HepG2 (cell line): ENCODE measurements around the gene SYS1. TPM values are rescaled to one million over a fixed set of nuclear protein-coding genes. Genes with fewer than 3 reads are reported as not detected.

Experiments
- ARNT ChIP-seq: fragments of 450-650 bp; IDR thresholded peaks from 2 replicates; pipeline ENCODE4 v1.6.1; 2017
- CBX5 ChIP-seq: sonication (generic); formaldehyde crosslinking; IDR thresholded peaks from 2 replicates; pipeline ENCODE4 v1.4.0; 2020; ENCODE audit warnings: missing genetic modification reagents, borderline replicate concordance
- DPF2 ChIP-seq: sonication (generic); formaldehyde crosslinking; IDR thresholded peaks from 2 replicates; pipeline ENCODE4 v1.4.0; 2020; ENCODE audit warnings: mild to moderate bottlenecking, low read depth, missing genetic modification reagents, borderline replicate concordance
- FOXO1 ChIP-seq: sonication (generic); formaldehyde crosslinking; IDR thresholded peaks from 2 replicates; pipeline ENCODE4 v1.4.0; 2020; ENCODE audit warnings: missing genetic modification reagents
- SNAPC2 ChIP-seq: sonication (generic); formaldehyde crosslinking; IDR thresholded peaks from 2 replicates; pipeline ENCODE4 v1.8.1; 2022; ENCODE audit warnings: mild to moderate bottlenecking, missing genetic modification reagents
- SOX13 ChIP-seq, 3 experiments: fragments of 450-650 bp in 1 of 3; sonication (generic) in 1 of 3; formaldehyde crosslinking in 1 of 3; IDR thresholded peaks in 2 of 3; conservative IDR thresholded peaks in 1 of 3; 2 replicates each; pipeline versions ENCODE4 v1.5.0 to v1.6.1; 2016 to 2020; ENCODE audit warnings: antibody characterized with exemption in 1 of 3, mild to moderate bottlenecking in 1 of 3, missing compliant biosample characterization in 1 of 3, missing genetic modification reagents in 1 of 3, moderate library complexity in 1 of 3
- ZFP82 ChIP-seq: sonication (generic); formaldehyde crosslinking; IDR thresholded peaks from 2 replicates; pipeline ENCODE4 v1.5.1; 2020; ENCODE audit warnings: mild to moderate bottlenecking, missing genetic modification reagents, borderline replicate concordance
- ZFX ChIP-seq: sonication (generic); formaldehyde crosslinking; IDR thresholded peaks from 2 replicates; pipeline ENCODE4 v1.4.0; 2020; ENCODE audit warnings: mild to moderate bottlenecking, low read depth, missing genetic modification reagents, moderate library complexity
- ZNF558 ChIP-seq: sonication (generic); formaldehyde crosslinking; IDR thresholded peaks from 2 replicates; pipeline ENCODE4 v1.9.0; 2022; ENCODE audit warnings: mild to moderate bottlenecking, missing genetic modification reagents, borderline replicate concordance
- ZNF598 ChIP-seq: sonication (generic); formaldehyde crosslinking; IDR thresholded peaks from 2 replicates; pipeline ENCODE4 v1.5.1; 2020; ENCODE audit warnings: mild to moderate bottlenecking, missing genetic modification reagents, borderline replicate concordance
- ZNF646 ChIP-seq: sonication (generic); formaldehyde crosslinking; IDR thresholded peaks from 2 replicates; pipeline ENCODE4 v1.9.0; 2021; ENCODE audit warnings: mild to moderate bottlenecking, missing genetic modification reagents
- ZNF724P ChIP-seq: sonication (generic); formaldehyde crosslinking; IDR thresholded peaks from 2 replicates; pipeline ENCODE4 v1.8.0; 2022; ENCODE audit warnings: missing genetic modification reagents, borderline replicate concordance
- ZNF891 ChIP-seq: sonication (generic); formaldehyde crosslinking; IDR thresholded peaks from 2 replicates; pipeline ENCODE4 v1.5.0; 2020; ENCODE audit warnings: mild to moderate bottlenecking, missing genetic modification reagents
- polyA plus RNA-seq, 8 experiments: library from polyadenylated mRNA; depleted of rRNA in 3 of 8; stranded (reverse) in 7 of 8; unstranded in 1 of 8; fragments of >200 nt; fragmentation: Illumina TruSeq in 4 of 8; extraction: Trizol in 4 of 8; gene quantifications; 2 replicates each; pipeline versions ENCODE4 v1.2.1 to v1.2.3, GENCODE V29; 2011 to 2016; ENCODE audit warnings: low read depth in 4 of 8, missing spikeins in 1 of 8, mixed read lengths in 1 of 8; ENCODE audit not compliant: insufficient read depth in 1 of 8
- total RNA-seq, 5 experiments: library from RNA; depleted of rRNA; stranded (reverse); fragments of >200 nt; fragmentation: Illumina TruSeq; extraction: Trizol; gene quantifications; 2 replicates each; pipeline ENCODE4 v1.2.3, GENCODE V29; 2016; ENCODE audit warnings: low read depth in 1 of 5
- TF ChIP-seq, protein P1 (sequence below): IDR thresholded peaks from 2 replicates; pipeline ENCODE4 v1.6.1; 2016
- TF ChIP-seq, protein P2 (sequence below): IDR thresholded peaks from 2 replicates; pipeline ENCODE4 v1.6.1; 2016; ENCODE audit warnings: missing genetic modification reagents, missing compliant biosample characterization
- TF ChIP-seq, protein P3 (sequence below): sonication (generic); IDR thresholded peaks from 2 replicates; pipeline ENCODE4 v1.6.1; 2016; ENCODE audit warnings: low read depth, borderline replicate concordance
- TF ChIP-seq, protein P4 (sequence below): sonication (generic); formaldehyde crosslinking; conservative IDR thresholded peaks from 2 replicates; pipeline ENCODE4 v1.4.0; 2020; ENCODE audit warnings: missing genetic modification reagents

Gene SYS1
- total and polyA plus RNA-seq, 2 of the 13 experiments (the other 11 are each of a cell fraction or from before 2014, with no cell fraction given), result 38.3 to 65.6 TPM

DNA sequence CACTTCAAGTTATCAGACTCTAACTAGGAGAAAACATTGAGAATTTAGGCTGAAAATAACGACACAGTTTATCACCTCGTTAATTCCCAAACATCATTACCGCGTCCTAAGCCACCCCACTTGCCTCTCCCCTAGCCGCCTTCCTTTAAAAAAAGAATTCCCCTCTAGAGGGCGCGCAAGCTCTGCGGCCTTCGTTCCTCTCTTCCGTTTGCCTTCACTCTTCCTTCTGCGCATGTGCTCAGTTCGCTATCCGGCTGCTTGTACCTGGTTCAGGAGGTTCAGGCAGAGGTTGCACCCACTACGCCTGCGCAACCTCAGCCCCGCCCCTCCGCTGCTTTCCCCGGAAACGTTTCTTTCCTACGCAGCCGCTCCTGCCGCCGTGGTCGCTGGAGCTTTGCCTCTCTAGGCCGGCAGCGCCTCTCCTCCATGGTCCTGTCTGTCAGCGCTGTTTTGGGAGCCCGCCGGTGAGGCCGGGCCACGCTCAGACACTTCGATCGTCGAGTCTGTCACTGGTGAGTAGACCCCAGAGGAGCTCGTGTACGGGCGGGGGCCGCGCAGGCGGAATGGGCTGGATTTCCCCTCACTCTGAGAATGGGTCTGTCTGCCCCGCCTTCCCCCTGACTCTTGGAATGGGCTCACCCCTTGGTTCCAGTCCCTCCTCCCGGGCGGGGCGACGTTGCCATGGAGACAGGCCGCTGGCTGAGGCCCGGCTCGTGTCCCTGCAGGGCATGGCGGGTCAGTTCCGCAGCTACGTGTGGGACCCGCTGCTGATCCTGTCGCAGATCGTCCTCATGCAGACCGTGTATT is at the start of gene SYS1 (continued):
- TF ChIP-seq SNAPC2 (CRISPR knock-in tag) (no peak; the same call in 1 of the 2 replicates), ZFX (CRISPR knock-in tag) (peak; percentile 95), ZNF558 (CRISPR knock-in tag) (peak; percentile 84; the same call in 1 of the 2 replicates), FOXO1 (CRISPR knock-in tag) (peak; percentile 69), SOX13 (IDR thresholded peaks at IDR 0.05) (peak; percentile 47; the same call in 1 of the 2 replicates), SOX13 (CRISPR knock-in tag; conservative IDR thresholded peaks at IDR 0.05 in 1 of 2, IDR thresholded peaks at IDR 0.05 in 1 of 2) (peak in 1 of 2 experiments; percentile 53; a peak in 1 of 4 replicates), ZNF724P (CRISPR knock-in tag) (peak; percentile 65; the same call in 1 of the 2 replicates), ZNF598 (CRISPR knock-in tag) (peak; percentile 100), DPF2 (no peak), CBX5 (CRISPR knock-in tag) (no peak; the same call in 1 of the 2 replicates), ZNF891 (CRISPR knock-in tag) (peak; percentile 99), ZNF646 (no peak), ZFP82 (CRISPR knock-in tag) (no peak), ARNT (no peak)
- TF ChIP-seq, protein P1, sequence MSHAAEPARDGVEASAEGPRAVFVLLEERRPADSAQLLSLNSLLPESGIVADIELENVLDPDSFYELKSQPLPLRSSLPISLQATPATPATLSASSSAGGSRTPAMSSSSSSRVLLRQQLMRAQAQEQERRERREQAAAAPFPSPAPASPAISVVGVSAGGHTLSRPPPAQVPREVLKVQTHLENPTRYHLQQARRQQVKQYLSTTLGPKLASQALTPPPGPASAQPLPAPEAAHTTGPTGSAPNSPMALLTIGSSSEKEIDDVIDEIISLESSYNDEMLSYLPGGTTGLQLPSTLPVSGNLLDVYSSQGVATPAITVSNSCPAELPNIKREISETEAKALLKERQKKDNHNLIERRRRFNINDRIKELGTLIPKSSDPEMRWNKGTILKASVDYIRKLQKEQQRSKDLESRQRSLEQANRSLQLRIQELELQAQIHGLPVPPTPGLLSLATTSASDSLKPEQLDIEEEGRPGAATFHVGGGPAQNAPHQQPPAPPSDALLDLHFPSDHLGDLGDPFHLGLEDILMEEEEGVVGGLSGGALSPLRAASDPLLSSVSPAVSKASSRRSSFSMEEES (CRISPR knock-in tag), result peak; percentile 75
- TF ChIP-seq, protein P2, sequence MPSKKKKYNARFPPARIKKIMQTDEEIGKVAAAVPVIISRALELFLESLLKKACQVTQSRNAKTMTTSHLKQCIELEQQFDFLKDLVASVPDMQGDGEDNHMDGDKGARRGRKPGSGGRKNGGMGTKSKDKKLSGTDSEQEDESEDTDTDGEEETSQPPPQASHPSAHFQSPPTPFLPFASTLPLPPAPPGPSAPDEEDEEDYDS (CRISPR knock-in tag), result peak; percentile 77
- TF ChIP-seq, protein P3, sequence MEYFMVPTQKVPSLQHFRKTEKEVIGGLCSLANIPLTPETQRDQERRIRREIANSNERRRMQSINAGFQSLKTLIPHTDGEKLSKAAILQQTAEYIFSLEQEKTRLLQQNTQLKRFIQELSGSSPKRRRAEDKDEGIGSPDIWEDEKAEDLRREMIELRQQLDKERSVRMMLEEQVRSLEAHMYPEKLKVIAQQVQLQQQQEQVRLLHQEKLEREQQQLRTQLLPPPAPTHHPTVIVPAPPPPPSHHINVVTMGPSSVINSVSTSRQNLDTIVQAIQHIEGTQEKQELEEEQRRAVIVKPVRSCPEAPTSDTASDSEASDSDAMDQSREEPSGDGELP, result no peak; the same call in 1 of the 2 replicates
- TF ChIP-seq, protein P4, sequence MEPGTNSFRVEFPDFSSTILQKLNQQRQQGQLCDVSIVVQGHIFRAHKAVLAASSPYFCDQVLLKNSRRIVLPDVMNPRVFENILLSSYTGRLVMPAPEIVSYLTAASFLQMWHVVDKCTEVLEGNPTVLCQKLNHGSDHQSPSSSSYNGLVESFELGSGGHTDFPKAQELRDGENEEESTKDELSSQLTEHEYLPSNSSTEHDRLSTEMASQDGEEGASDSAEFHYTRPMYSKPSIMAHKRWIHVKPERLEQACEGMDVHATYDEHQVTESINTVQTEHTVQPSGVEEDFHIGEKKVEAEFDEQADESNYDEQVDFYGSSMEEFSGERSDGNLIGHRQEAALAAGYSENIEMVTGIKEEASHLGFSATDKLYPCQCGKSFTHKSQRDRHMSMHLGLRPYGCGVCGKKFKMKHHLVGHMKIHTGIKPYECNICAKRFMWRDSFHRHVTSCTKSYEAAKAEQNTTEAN (CRISPR knock-in tag), result peak; percentile 54; the same call in 1 of the 2 replicates
